ENCODE results near the gene FGF5.

The FGF5 gene

GRCh38 chr4:80340036-80340435, 73.6 kb downstream of the FGF5 start:
- no peak for DNase-seq (ENCODE audit: low spot score)
